HG03108 (cell line): ENCODE measurements around the gene MFAP3L.

Experiments
- ATAC-seq: cut with Tn5 transposase; IDR thresholded peaks from one replicate; pipeline ENCODE4 v1.9.1; 2021; ENCODE audit warnings: moderate library complexity; ENCODE audit not compliant: unreplicated experiment

MFAP3L gene

DNA sequence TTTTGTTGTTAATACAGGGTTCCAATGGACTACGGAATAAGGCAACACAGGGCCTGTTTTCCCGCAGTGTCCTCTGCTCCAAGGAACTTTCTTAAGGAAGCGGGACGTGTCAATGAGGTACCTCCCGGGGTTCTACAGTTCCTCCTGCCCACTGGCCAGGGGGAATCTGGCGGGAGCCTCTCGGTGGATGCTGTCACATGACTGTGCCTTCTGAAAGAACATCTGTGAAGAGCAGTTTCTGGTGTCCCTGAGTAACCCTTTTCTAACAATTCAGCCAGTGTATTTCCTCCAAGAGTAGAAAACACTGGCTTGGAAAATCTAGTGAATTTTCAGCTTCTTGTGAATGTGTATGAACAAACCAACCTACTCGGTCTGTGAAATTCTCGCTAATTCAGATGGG is 32.7 kb downstream of the MFAP3L start:
- ATAC-seq: no peak

DNA sequence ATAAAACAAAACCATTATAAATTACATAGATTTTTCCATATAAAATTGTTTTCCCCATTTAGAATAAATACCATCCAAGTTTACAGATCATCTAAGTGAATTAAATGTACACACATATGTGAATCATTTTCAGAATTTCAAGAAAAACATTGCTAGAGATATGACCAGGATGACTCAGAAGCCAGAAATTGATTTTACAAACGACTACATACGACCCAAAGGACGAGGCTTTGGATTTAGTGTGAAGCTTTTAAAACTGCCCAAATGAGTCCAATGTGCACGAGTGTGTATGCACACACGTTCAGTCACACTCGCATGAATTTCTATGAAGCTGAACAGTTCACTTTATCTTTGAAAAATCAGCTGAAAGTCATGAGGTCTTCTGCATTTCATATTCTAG is 37.9 kb downstream of the MFAP3L start:
- no peak for ATAC-seq

DNA sequence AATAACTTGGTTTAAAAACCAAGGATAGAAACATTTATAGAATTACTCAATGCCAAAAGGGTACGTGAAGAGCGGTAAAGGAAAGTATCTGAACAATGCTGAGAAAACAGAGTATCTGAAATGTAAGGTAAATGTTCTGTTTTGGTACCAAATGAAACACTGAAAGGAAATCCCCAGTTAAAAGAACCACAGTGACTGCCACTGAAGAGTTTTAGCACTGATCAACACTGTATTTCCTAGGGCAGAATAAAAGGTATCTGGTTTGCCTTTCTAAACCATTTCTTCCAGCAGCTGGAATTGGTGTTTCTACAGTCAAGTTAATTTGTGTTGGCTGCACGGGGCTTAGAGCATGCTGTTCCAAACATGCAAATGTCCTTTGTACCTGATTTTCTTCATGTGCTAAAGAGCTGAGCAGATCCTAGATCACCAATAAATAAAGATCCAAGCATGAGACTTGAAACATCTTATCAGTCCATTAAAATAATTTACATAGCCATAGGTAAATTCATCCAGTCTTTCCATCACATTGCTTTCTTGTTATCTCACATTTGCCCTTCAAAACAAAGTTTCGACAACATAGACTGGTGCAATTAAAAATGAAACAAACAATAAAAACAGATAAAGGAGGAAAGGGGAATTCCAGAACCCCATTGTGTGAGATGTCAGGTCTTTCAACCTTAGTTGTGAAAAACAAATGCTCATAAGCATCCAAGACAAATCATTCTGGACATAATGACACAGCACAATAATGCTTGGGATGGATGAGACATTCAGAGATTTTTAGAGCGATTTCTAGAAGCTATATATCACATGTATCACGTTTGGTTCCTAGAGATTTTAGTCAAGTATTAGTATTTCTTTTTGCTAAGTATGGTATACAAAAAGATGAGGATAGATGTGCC is 38.6 kb downstream of the MFAP3L start:
- ATAC-seq: no peak

DNA sequence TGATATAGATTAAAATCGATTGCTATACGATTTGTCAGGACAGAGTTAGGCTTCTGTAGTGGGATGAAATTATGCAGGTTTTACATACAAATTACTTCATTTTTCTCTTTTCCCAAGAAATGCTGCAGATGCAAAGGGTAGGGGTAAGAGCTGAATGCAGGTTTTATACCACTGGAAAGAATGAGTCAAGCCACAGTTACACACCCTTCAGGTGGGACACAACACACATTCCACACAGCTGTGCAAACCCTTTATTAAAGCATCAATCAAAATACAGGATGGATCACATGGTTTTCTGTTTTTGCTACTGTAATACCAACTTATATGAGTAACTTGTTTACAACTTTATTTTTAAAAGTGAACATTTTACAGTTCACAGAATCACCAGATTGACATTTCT is 39.8 kb downstream of the MFAP3L start:
- no peak for ATAC-seq

DNA sequence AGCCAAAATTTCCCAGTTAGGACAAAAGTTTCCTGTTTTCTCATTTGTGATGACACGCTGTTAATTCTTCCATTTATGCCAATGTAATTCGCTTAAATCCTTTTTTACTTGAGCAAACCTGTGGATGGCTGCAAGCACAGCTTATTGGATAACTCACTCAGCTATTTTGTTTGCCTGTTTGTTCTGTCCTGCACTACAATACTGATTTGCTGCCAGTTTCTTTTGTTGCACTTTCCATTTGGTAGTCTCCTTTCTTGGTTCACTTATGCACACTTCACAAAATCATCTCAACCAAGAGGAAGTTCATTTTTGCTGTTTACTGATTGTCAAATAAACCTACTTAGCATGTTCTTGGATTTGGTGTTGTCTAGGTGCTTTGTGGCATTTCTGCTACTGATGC is 40.3 kb downstream of the MFAP3L start:
- ATAC-seq: no peak

DNA sequence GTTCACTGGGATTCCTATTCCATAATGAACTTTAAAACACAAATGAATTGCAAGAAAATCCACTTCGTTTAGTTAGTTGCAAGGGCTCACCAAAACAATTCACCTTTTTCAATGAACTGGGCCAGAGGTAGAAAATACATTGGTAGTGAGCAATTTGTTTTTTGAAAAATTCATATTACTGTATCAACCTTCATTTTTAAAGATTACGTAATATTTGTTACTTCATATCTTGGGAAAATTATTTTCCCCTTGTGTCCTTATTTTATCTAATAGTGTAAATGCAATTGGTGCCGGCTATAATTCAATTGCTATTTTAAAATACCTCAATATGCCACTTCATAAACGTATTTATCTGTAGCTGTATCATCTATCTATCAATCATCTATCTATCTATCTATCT is 41.5 kb downstream of the MFAP3L start:
- no peak for ATAC-seq

GRCh38 chr4:169984173-169984572 is 42.0 kb downstream of the MFAP3L start:
- no peak for ATAC-seq

DNA sequence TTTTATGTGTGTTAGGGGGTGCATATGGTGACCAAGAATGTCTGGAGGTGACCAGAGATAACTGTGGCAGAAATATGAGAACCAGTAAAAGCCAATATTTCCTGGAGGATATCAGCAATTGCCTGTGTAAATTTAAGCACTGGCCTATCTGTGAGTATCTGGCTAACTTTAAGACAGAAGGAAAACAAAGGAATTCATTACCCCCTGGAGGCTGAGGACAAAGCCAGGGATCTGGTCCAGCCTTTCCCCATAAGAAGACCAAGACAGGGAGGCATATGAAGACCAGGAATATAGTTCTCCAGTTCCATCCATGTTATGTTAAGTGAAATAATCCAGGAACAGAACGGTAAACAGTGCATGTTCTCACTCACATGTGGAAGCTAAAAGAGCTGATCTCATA is 49.2 kb downstream of the MFAP3L start:
- ATAC-seq: no peak

GRCh38 chr4:169975838-169976796 is 50.1 kb downstream of the MFAP3L start:
- ATAC-seq: no peak

DNA sequence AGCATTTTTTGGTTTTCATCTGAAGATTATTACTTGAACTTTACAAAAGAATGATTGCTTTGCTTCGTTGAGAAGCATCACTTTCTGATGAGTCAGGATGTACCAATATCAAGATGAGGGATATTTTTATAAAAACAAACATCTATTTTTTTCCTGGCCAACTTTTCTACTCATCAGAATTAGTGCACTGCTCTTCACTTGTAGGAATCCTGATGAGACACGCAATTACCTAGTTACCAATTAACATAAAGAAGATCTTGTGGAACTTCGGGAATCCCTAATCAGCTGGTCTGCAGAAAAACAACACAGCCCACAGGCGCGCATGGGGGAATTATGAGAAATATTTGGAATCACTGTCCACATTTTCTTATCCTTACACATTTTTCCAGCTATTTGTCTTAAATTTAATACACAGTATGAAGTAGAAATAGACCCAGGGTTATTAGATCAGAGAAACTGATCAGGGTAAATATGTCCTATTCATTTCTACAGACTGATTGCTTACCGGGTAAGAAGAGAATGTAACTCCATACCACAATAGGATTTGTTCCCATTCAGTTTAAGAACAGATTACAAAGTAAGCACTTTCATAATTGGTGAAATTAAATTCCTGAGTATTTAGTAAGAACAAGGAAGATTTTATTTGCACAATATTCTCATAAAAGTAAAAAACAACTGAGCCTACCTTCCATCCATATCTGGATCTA is 50.9 kb downstream of the MFAP3L start:
- no peak for ATAC-seq

DNA sequence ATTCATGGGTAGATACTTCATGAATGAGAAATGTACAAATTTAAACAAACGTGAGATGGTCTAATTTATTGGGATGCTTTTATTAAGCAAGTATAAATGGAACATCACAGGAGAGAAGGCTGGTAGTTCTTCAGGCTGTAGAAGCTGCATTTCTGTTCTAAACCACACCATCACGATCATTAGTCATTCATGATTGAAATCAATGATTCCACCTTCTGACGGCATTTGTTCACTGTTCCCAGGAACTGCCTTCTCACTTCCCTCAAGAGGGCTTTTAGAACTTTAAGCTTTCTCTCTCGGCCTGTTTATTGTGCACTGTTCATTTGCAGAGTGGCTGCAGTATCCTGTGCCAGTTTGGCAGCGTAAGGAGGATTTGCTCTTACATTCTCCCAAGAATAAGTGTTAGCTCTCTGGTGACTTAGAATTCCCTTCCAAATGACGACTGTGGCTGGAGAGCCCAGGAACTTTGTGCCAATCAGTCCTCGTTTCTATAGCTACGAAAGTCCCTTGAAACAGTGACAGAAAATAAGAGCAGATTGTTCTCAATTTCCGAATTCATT is 54.7 kb downstream of the MFAP3L start:
- no peak for ATAC-seq

DNA sequence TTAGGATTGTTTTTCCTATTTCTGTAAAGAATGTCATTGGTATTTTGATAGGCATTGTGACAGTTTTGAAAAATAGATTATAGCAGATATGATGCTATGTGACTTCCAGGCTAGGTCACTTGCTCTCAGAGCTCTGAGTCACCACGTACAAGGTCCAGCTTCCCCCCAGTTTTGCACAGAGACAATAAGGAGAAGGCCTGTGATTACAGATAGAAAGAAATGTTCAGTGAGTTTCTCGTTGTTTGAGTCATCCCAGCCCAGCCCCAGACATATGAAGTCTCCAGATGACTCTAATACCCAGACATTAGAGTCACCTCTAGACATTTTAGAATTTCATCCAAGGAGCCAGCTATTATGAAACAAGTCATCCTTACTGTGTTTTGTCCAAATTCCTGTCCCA is 57.2 kb downstream of the MFAP3L start:
- no peak for ATAC-seq

DNA sequence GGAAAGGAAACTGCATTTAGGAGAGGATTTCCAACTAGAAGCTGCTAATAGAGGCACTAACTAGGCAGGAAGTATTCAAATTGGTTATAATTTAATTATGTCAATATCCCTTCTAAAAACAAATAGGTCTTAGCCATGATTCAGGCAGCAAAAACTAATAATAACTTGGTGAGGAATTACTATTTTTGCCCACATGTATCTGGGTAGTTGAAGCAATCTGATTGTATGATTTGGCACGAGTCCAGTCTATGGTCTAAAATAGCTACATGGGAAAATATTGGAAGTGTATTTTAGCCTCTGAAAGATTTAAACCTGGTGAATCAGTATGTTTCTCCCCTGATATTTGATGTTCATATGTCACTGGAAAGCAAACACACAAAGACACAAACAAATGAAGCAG is 62.2 kb downstream of the MFAP3L start:
- no peak for ATAC-seq

- no peak for ATAC-seq
Measured at GRCh38 chr4:169959254-169959653, 66.9 kb downstream of the MFAP3L start.

DNA sequence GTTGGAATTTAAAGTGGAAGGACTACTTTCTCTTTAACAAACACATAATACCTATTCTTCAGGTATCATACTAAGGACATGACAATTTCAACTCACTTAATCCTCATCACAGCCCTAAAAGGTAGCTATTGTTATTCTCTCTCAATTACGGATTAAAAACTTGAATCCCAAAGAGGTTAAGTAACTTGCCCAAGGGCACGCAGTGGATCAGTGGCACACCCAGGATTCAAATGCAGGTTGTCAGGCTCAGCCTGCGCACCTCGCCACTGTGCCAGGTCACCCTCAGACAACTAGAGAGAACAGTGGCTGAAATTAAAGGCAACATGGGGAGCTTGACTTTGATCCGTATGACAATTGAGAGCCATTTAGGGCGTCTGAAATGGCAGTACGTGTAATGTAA is 67.6 kb downstream of the MFAP3L start:
- no peak for ATAC-seq

GRCh38 chr4:169957785-169958184 is 68.4 kb downstream of the MFAP3L start:
- no peak for ATAC-seq

DNA sequence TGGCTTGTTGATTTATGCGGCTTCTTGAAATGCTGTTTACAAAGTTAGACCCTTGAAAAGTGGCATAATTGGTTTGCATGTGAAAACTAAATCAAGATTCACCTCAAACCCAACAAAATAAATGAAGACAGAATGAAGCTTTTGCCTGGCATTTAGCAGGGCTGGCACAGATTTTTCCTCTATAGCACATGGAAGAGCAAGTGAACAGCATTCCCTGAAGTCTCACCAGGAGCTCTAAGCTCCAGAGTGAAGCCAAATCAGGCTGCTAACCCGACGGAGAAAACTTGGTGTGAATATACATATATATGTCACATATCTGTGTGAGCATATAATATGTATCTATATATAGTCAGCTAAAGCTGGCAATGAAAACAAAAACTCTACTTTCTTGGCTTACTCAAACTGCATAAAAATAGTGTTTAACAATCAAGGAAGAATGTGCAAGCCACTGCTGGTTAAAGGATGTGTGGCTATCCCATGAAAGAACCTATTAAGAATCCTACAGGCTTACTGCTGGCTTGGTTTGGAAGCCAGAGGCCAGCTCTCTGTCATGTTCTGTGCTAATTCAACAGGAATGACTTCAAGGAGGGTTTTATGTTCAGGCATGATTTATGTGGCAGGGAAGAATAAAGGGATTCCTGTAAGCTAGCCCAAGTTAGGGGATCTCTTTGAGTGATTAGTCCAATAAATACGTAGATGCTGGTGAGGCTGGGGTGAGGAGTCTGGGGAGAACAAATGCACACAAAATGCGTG is 69.9 kb downstream of the MFAP3L start:
- no peak for ATAC-seq

- ATAC-seq: no peak
Measured at GRCh38 chr4:169955521-169955920, 70.7 kb downstream of the MFAP3L start.

- ATAC-seq: no peak
Measured at GRCh38 chr4:169952236-169953002, 73.8 kb downstream of the MFAP3L start.
